ENCODE data around the gene LRIT3.

Gene LRIT3, protein sequence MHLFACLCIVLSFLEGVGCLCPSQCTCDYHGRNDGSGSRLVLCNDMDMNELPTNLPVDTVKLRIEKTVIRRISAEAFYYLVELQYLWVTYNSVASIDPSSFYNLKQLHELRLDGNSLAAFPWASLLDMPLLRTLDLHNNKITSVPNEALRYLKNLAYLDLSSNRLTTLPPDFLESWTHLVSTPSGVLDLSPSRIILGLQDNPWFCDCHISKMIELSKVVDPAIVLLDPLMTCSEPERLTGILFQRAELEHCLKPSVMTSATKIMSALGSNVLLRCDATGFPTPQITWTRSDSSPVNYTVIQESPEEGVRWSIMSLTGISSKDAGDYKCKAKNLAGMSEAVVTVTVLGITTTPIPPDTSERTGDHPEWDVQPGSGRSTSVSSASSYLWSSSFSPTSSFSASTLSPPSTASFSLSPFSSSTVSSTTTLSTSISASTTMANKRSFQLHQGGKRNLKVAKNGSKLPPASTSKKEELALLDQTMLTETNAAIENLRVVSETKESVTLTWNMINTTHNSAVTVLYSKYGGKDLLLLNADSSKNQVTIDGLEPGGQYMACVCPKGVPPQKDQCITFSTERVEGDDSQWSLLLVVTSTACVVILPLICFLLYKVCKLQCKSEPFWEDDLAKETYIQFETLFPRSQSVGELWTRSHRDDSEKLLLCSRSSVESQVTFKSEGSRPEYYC

GRCh38 chr4:109847896-109848442, at the start of gene LRIT3:
LRIT3 (plus strand) TSS chr4:109848107; CDS start chr4:109848202, 95 bp downstream.
- no peak for DNase-seq

DNA sequence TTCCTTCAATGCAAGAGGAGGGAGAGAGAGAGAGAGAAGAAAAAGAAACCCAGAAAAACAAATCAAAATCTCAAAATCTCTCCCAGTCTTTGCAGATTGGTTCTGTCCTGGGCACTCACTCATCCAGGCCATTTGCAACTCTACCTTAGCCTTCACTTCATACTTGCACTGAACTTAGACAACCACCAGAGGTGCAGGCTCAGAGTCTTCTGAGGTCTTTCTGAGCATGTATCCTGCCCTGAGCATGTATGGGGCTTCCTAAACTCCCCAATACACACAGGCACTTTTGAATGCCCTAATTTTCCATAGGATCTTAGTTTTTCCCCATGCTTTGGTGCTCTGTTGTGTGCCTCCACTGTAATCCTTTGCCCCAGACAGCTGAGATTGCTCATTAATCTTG, 49.0 kb upstream of the LRIT3 start:
- DNase-seq = no peak

GRCh38 chr4:109801099-109801789, 46.7 kb upstream of the LRIT3 start:
- no peak for DNase-seq

DNA sequence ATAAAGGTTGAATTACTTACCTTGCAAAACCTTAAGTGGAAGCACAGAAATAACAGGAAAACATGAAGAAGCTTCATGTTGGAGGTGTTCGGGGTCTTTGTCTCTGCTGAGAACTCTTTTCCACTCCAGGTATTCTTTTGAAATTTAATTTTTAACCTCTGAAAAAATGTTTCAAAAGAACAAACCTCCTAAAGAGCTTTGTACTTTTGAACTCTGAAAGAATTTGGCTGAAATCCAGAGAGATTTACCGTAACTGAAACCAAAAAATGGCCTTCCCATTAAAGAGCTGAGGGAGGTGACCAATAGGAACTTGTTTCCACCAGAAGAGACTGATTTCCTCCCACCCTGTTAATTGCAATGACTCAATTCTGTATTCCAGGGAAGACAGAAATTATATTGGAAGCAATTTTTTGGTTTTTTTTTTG, 46.0 kb upstream of the LRIT3 start, which contains the start of gene CFI:
CFI (minus strand) TSS at position 105 of the 425 bp plus-strand sequence; CDS start at position 77, 28 bp downstream.
- no peak for DNase-seq

GRCh38 chr4:109803924-109804571, 43.9 kb upstream of the LRIT3 start:
- no peak for DNase-seq

DNA sequence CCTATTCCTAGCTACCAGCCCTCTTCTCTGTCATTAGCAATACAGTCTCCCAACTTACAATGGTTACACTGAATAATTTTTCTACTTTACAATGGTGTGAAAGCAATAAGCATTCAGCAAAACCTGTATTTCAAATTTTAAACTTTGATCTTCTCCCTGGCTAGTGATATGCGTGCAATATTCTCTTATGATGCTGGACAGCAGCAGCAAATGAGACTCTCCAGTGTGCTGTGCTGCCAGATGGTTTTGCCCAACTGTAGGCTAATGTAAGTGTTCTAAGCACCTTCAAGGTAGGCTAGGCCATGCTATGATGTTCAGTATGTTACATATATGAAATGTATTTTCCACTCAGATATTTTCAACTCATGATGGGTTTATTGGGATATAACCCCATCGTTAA, 38.3 kb upstream of the LRIT3 start:
- DNase-seq = no peak

DNA sequence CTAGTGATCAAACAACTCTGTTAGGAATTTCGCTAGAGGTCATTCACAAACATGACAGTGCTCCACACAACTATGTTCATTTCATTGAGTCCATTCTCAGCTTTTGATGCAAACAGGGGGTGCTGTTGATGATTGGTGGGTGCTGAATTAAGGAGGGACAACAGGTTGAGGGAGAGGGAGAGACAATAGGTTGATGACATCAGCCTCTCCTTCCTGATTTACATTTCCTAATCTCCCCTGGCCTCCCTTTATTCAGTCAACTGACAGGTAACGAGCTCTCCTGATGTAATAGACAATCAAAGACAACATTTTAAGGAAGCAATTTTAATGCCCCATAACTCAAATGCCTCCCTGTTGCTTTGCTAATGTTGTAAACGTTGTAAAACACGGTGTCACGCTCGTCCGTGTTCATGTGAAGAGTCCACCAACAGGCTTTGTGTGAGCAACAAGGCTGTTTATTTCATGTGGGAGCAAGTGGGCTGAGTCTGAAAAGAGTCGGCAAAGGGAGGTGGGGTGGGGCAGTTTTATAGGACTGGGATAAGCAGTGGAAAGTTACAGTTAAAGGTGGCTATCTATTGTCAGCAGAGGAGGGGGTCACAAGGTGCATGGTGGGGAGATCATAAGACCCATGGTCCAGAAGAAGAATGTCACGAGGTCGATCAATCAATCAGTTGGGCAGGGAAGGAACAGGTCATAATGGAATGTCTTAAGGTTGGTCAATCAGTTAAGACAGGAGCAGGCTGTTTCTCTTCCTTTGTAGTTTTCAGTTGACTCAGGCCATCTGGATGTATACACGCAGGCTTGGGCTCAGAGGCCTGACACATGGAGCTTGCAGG, 37.1 kb upstream of the LRIT3 start:
- DNase-seq = no peak

- no peak for DNase-seq
Measured at GRCh38 chr4:109811707-109812106, 36.2 kb upstream of the LRIT3 start.

DNA sequence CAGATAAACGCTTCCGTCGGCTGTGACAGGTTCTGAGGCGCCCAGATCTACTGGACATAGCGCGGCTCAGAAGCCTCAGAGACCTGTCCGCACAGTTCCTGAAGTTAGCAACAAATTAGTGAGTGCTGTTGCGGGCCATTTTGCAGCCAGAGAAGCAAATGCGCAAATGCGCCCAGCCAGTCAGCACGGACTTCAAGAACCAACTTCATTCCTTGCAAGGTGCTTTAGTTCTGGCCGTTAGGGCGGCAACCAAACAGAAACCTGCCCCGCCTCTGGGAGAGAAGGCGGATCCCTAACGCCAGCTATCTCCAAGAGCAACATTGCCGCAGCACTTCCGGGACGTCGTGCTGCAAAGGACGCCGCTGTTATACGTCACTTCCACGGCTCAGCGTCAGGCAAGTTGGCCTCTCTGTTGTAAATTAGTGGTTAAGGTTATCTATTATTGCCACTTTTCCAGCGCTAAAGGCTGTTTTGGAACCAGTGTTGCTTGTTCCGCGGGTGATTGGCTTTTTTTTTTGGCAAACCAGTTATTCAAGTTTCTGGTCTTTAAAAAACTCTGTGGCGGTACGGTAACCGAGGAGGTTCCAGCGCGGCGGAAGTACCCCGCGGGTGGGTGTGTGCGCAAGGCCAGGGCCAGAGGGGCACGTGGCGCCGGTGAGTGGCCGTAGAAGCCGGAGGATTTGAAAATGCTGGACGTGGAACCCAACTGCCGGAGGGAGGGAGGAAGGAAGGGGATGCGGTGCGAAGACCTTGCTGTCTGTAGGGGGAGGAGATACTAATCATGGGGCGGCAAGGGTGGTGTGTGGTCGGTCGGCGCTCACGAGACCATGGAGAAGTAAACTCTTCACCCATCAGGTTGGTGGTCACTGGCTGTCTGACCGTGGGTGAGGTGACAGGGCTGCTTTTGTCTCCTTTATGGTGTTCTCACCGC, 32.5 kb upstream of the LRIT3 start, which contains the start of gene GAR1:
GAR1 (plus strand) TSS at position 612 of the 931 bp plus-strand sequence. CDS start 403 bp downstream, outside the sequence.
- DNase-seq = peak; percentile 80

GRCh38 chr4:109816082-109816442, 31.8 kb upstream of the LRIT3 start:
- peak; percentile 39 for DNase-seq

- DNase-seq = no peak
Measured at GRCh38 chr4:109816894-109817293, 31.0 kb upstream of the LRIT3 start.

DNA sequence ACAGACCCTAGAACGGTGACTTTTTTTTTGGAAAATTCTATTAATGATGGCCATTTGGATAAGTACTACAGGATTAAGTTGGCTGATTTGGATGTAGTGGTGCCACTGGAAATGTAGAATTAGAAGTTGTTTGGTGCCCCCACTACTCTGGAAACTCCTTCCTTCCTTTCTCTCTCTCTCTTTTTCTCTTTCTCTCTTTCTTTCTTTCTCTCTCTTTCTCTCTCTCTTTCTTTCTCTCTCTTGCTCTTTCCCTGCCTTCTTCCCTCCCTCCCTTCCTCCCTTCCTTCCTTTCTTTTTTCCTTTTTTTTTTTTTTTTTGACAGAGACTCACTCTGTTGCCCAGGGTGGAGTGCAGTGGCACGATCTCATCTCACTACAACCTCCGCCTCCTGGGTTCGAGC, 29.6 kb upstream of the LRIT3 start:
- DNase-seq = no peak

DNA sequence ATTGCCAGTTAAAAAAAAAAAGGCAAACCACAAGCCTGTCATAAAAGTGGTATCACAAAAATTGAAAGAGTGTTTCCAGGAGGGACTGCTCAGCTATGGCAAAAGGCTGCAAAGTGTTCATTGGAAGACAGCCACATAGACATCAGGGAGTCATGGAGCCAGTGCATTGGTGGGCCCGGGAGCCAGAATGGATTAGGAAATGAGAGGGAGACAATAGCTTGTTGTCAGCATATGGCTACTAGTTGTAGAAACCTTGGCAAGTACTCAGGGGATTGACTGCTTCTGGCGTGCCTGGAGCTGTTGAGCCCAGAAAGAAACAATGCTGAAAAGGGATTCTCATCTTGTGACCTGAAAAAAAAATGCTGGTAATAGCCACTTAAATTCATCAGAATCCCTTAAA, 27.3 kb upstream of the LRIT3 start:
- DNase-seq = no peak

GRCh38 chr4:109821185-109821584, 26.7 kb upstream of the LRIT3 start:
- no peak for DNase-seq

GRCh38 chr4:109826719-109827118, 21.2 kb upstream of the LRIT3 start:
- DNase-seq = no peak

- DNase-seq = no peak
Measured at GRCh38 chr4:109827672-109828071, 20.2 kb upstream of the LRIT3 start, which contains the start of gene RRH. RRH (plus strand) TSS chr4:109827972; CDS start chr4:109828028, 56 bp downstream.

DNA sequence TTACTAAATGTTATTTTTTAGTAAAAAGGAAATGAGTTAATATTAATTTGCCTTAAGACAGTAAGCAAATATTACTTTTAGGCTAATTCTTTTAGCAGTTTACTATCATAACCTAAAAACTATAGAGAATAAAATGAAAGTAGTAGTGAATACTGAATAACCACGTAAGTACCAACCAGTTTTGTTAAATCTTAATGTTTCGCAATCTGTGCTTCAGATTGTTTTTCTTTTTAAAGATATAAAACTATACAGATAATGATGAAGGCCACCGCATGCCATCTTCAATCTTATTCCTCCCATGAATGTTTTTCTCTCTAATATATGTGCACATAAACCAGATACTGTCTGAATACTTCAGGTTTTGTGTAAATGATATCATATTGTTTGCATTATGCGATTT, 14.2 kb upstream of the LRIT3 start:
- DNase-seq = no peak

DNA sequence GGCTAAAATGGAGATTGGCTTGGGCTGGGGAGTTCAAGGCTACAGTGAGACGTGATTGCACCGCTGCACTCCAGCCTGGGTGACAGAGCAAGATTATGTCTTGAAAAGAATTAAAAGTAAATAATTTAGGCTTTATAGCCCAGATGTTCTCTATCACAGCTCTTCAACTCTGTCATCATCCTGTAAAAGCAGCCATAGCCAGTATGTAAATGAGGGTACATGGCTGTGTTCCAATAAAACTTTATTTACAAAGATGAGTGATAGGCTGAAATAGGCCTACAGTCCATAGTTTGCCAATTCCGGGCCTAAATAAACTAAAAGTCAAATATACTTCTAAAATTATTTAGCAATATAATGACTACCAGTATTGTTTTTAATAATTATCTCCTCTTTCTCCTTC, 10.9 kb upstream of the LRIT3 start:
- DNase-seq = no peak

- DNase-seq = no peak
Measured at GRCh38 chr4:109846395-109847098, 1.4 kb upstream of the LRIT3 start.

DNA sequence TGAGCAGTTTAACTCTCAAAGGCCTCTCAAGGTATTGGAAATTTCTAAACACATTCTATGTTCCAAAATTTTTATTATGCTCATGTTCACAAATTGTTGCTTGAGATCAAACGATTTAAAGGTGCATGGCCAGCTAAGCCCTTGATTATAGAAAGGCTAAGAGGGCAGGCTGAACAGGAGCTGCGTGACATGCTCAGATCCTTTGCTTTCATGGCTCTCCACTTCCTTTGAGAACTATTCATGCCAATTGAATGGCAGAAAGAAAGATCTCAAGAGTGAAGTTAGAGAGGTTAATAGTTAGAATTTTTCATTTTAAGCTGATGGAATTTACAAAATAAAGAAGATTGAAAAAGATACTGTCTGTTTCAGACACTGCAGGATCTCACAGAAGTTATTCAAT, 594 bp downstream of the LRIT3 start:
- DNase-seq = no peak
